ENCODE measurements around the gene AXIN1.

DNA sequence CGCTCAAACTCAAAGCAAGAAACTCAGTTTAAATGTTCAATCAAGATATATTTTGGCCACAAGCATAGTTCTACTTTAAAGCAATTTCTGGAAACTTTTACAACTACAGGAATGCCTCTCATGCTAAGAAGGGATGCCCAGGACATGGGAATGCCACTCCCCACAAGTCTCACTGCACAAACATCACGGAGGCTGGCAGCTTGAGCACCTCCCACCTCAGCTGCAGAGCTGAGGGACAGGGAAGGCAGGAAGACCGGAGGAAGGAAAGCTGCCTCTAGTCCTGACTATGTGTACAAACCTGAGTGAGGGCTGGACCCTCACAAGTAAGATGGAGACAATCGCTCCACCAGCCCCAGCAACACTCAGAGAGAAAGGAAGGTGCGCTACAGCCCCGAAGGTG, 5.3 kb downstream of the AXIN1 start:
- TF ChIP-seq EZH2 (IDR thresholded peaks at IDR 0.05; ENCODE audit: low read length, missing control alignments), result no peak
- TF ChIP-seq, protein P1, sequence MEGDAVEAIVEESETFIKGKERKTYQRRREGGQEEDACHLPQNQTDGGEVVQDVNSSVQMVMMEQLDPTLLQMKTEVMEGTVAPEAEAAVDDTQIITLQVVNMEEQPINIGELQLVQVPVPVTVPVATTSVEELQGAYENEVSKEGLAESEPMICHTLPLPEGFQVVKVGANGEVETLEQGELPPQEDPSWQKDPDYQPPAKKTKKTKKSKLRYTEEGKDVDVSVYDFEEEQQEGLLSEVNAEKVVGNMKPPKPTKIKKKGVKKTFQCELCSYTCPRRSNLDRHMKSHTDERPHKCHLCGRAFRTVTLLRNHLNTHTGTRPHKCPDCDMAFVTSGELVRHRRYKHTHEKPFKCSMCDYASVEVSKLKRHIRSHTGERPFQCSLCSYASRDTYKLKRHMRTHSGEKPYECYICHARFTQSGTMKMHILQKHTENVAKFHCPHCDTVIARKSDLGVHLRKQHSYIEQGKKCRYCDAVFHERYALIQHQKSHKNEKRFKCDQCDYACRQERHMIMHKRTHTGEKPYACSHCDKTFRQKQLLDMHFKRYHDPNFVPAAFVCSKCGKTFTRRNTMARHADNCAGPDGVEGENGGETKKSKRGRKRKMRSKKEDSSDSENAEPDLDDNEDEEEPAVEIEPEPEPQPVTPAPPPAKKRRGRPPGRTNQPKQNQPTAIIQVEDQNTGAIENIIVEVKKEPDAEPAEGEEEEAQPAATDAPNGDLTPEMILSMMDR (conservative IDR thresholded peaks at IDR 0.05 in 1 of 2, IDR thresholded peaks at IDR 0.05 in 1 of 2; ENCODE audit: low read depth in 1 of 2, low read length in 2 of 2), result no peak
